Glutamatergic neuron (in vitro differentiated cells): ENCODE results near the gene OTUD7B. TPM values are rescaled to one million over a fixed set of nuclear protein-coding genes. Genes with fewer than 3 reads are reported as not detected.

Experiments used
- DNase-seq: peaks from one replicate; pipeline ENCODE4 v3.0.0; 2022
- H3K27ac Mint-ChIP-seq: one replicate; pipeline ENCODE4 v1.8.0; 2020; ENCODE audit warnings: mild to moderate bottlenecking, mixed read lengths, inconsistent platforms; ENCODE audit not compliant: unreplicated experiment
- H3K27me3 Mint-ChIP-seq: one replicate; pipeline ENCODE4 v1.8.0; 2020; ENCODE audit warnings: mild to moderate bottlenecking, moderate library complexity, mixed read lengths, inconsistent platforms; ENCODE audit not compliant: unreplicated experiment
- H3K36me3 Mint-ChIP-seq: one replicate; pipeline ENCODE4 v1.8.0; 2020; ENCODE audit warnings: mild to moderate bottlenecking, mixed read lengths, inconsistent platforms; ENCODE audit not compliant: unreplicated experiment
- H3K4me1 Mint-ChIP-seq: one replicate; pipeline ENCODE4 v1.8.0; 2020; ENCODE audit warnings: mild to moderate bottlenecking, low read depth, mixed read lengths, inconsistent platforms; ENCODE audit not compliant: unreplicated experiment
- H3K4me3 Mint-ChIP-seq: one replicate; pipeline ENCODE4 v1.8.0; 2020; ENCODE audit warnings: mild to moderate bottlenecking, mixed read lengths, inconsistent platforms; ENCODE audit not compliant: unreplicated experiment
- H3K9me3 Mint-ChIP-seq: one replicate; pipeline ENCODE4 v1.8.0; 2020; ENCODE audit warnings: mild to moderate bottlenecking, moderate library complexity, mixed read lengths, inconsistent platforms; ENCODE audit not compliant: unreplicated experiment
- CTCF ChIP-seq: fragments of 200-600 bp; sonication (generic); IDR thresholded peaks from one replicate; pipeline ENCODE4 v1.5.0; 2021; ENCODE audit not compliant: partially characterized antibody, unreplicated experiment
- total RNA-seq: library from RNA; stranded (reverse); fragmentation: NEBNext Ultra II Directional; extraction: Animal tissue kit (Norgen Biotek cat#: 25700); gene quantifications from one replicate; pipeline ENCODE4 v1.2.1, GENCODE V29; 2021; ENCODE audit not compliant: unreplicated experiment

OTUD7B gene
- total RNA-seq, 1 donor from 2014 or later, result 15.4 TPM

DNA sequence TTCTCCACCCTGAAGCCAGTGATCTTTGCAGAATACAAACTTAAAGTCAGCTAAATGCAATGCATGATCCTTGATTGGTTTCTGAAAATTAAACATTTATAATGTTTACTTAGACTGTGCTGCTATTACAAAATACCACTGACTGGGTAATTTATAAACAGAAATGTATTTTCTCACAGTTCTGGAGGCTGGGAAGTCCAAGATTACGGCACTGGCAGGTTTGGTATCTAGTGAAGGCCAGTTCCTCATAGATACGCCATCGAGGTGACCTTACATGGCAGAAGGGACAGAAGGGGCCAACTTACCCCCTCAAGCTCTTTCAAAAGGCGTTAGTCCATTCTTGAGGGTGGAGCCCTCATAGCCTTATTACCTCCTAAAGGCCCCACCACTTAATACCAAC, 114.0 kb downstream of the OTUD7B start:
- no peak for TF ChIP-seq CTCF
- Mint-ChIP-seq H3K27ac (no peak overlapping the region), H3K9me3 (peaks cover 5% of the 10 kb centered on the region), H3K27me3 (peaks cover 5% of the 10 kb centered on the region), H3K4me1 (no peaks in the 10 kb centered on the region), H3K36me3 (no peaks in the 10 kb centered on the region), H3K4me3 (no peak overlapping the region)
- no peak for DNase-seq

DNA sequence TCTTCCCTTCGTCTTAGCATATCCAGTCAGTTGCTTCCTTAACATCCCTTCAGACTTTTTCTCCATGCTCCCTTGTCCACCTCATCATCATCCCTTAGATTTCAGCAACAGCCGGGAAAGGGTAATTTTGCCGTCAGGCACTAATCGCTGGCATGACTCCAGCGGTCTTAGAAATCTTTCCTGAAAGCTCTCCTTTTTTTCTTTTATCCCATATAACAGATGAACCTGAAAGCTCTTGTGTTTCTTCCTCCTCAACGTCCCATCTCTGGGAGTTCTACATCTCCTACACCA, 121.6 kb downstream of the OTUD7B start:
- Mint-ChIP-seq H3K27ac (no peak overlapping the region), H3K9me3 (peaks cover 1% of the 10 kb centered on the region), H3K4me1 (no peaks in the 10 kb centered on the region), H3K27me3 (peaks cover 3% of the 10 kb centered on the region), H3K36me3 (no peaks in the 10 kb centered on the region), H3K4me3 (no peak overlapping the region)
- no peak for DNase-seq
- TF ChIP-seq CTCF, result no peak

GRCh38 chr1:149888247-149888998, 122.1 kb downstream of the OTUD7B start:
- no peak overlapping the region for H3K27ac Mint-ChIP-seq
- H3K4me3 Mint-ChIP-seq, result no peak overlapping the region
- peaks cover 4% of the 10 kb centered on the region for H3K9me3 Mint-ChIP-seq
- H3K27me3 Mint-ChIP-seq, result peaks cover 3% of the 10 kb centered on the region
- H3K36me3 Mint-ChIP-seq, result no peaks in the 10 kb centered on the region
- peak; percentile 75 for DNase-seq
- TF ChIP-seq CTCF, result peak; percentile 74
- H3K4me1 Mint-ChIP-seq, result no peaks in the 10 kb centered on the region

Other genes with a start within 250 kb of the OTUD7B start
- not detected for gene FCGR1A, start 228.0 kb downstream of the OTUD7B start, total RNA-seq
- 6.4 TPM for gene BOLA1, start 111.2 kb downstream of the OTUD7B start, total RNA-seq
- 34.9 TPM for gene SV2A, start 92.9 kb downstream of the OTUD7B start, total RNA-seq
- gene SF3B4, start 82.9 kb downstream of the OTUD7B start, total RNA-seq, result 47.3 TPM
- 2.6 TPM for gene MTMR11, start 73.8 kb downstream of the OTUD7B start, total RNA-seq
- gene VPS45, start 57.0 kb upstream of the OTUD7B start, total RNA-seq, result 60.0 TPM
- gene PLEKHO1, start 139.2 kb upstream of the OTUD7B start, total RNA-seq, result 142 TPM
- 24.3 TPM for gene ANP32E, start 225.4 kb upstream of the OTUD7B start, total RNA-seq
- 1.5 TPM for gene CA14, start 247.0 kb upstream of the OTUD7B start, total RNA-seq